ENCODE results near the gene HOXD12. TPM values are rescaled to one million over a fixed set of nuclear protein-coding genes. Genes with fewer than 3 reads are reported as not detected.
A peak's percentile ranks its signal among the peaks of the same experiment; 100 is the strongest.

The HOXD12 gene
- polyA plus RNA-seq, 1 donor from 2014 or later = not detected

GRCh38 chr2:176131848-176132158, 32.2 kb downstream of the HOXD12 start:
- no peaks in the 10 kb centered on the region for H3K36me3 ChIP-seq (ENCODE audit: insufficient read depth, low read length)
- no peak overlapping the region for H3K27ac ChIP-seq (ENCODE audit: low read length)
- no peak overlapping the region for H2AFZ ChIP-seq (ENCODE audit: low read depth, low read length)
- no peaks in the 10 kb centered on the region for H3F3A ChIP-seq (ENCODE audit: insufficient read depth, low read length, poor library complexity, severe bottlenecking)
- TF ChIP-seq RAD21 (conservative IDR thresholded peaks at IDR 0.05) (no peak), POLR2AphosphoS5 (IDR thresholded peaks at IDR 0.05) (no peak), TAF1 (IDR thresholded peaks at IDR 0.05; ENCODE audit: low read depth) (no peak), EZH2 (IDR thresholded peaks at IDR 0.05; ENCODE audit: borderline replicate concordance, insufficient read depth, low read length, poor library complexity, severe bottlenecking) (no peak), EP300 (conservative IDR thresholded peaks at IDR 0.05; ENCODE audit: poor library complexity, severe bottlenecking) (no peak), MXI1 (conservative IDR thresholded peaks at IDR 0.05; ENCODE audit: poor library complexity, severe bottlenecking) (no peak), SMC3 (conservative IDR thresholded peaks at IDR 0.05; ENCODE audit: poor library complexity) (no peak)
- TF ChIP-seq, protein P1, sequence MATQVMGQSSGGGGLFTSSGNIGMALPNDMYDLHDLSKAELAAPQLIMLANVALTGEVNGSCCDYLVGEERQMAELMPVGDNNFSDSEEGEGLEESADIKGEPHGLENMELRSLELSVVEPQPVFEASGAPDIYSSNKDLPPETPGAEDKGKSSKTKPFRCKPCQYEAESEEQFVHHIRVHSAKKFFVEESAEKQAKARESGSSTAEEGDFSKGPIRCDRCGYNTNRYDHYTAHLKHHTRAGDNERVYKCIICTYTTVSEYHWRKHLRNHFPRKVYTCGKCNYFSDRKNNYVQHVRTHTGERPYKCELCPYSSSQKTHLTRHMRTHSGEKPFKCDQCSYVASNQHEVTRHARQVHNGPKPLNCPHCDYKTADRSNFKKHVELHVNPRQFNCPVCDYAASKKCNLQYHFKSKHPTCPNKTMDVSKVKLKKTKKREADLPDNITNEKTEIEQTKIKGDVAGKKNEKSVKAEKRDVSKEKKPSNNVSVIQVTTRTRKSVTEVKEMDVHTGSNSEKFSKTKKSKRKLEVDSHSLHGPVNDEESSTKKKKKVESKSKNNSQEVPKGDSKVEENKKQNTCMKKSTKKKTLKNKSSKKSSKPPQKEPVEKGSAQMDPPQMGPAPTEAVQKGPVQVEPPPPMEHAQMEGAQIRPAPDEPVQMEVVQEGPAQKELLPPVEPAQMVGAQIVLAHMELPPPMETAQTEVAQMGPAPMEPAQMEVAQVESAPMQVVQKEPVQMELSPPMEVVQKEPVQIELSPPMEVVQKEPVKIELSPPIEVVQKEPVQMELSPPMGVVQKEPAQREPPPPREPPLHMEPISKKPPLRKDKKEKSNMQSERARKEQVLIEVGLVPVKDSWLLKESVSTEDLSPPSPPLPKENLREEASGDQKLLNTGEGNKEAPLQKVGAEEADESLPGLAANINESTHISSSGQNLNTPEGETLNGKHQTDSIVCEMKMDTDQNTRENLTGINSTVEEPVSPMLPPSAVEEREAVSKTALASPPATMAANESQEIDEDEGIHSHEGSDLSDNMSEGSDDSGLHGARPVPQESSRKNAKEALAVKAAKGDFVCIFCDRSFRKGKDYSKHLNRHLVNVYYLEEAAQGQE (IDR thresholded peaks at IDR 0.05; ENCODE audit: borderline replicate concordance) = no peak
- H3K27me3 ChIP-seq (ENCODE audit: insufficient read depth, low read depth, low read length) = peaks cover 97% of the 10 kb centered on the region
- H3K4me2 ChIP-seq (ENCODE audit: low read length) = no peak overlapping the region
- no peaks in the 10 kb centered on the region for H3K9me2 ChIP-seq (ENCODE audit: insufficient read depth, low read length)
- no peak overlapping the region for H3K4me3 ChIP-seq (ENCODE audit: low read length)
- H3K9me3 ChIP-seq (ENCODE audit: low read length) = no peaks in the 10 kb centered on the region
- no peak overlapping the region for H3K9ac ChIP-seq (ENCODE audit: low read length)
- no peaks in the 10 kb centered on the region for H4K20me1 ChIP-seq (ENCODE audit: insufficient read depth)
- no peaks in the 10 kb centered on the region for H3K79me2 ChIP-seq (replicated peaks; ENCODE audit: insufficient read depth, low read length)

DNA sequence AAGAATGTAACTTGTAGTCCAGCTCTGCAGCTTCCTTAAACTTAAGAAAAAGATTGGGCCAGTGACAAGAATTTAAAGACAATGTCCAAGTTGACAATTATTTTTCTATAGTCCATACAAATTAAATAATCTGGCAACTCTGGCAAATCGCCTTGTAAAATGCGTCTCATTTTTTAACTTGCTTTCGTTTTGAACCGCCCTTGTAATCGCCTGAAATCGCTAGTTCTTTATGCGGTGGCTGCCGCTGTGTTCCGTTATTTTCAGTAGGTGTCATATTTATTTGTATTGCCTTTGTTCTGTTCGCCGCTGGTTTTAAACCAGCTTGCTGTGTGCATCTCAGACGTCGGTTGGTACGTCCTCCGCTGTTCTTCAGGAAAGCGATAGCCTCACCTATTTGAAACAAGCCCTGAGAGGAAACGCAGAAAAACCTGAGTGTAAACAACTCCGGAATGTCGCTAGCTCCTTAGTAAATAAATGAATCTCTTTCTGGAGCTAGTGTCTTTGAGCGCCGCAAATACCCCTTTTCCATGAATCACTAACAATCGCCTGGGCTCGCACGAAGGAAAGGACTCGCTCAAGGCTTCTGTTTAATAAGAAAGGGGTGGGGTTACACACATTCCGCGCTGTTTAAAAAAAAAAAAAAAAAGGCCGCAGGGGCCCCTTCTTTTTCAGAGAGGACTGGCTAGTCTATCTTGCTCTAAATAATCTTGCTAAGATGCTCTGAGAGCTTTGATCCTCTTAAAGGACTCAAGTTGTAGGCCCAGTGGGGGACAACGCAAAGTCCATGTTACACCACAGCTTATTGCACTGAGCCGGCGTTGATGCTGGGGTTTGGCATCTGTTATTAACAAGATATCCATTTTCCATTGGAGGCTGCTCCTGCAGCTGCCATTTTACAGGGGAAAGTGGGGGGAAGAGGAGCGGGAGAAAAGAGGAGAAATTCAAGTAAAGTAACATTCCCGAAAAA, 32.9 kb downstream of the HOXD12 start:
- Histone ChIP-seq H3K79me2 (replicated peaks; ENCODE audit: insufficient read depth, low read length) (no peaks in the 10 kb centered on the region), H3K9me2 (ENCODE audit: insufficient read depth, low read length) (no peaks in the 10 kb centered on the region), H4K20me1 (ENCODE audit: insufficient read depth) (no peaks in the 10 kb centered on the region), H3K27me3 (ENCODE audit: insufficient read depth, low read depth, low read length) (peaks cover 97% of the 10 kb centered on the region), H3K27ac (ENCODE audit: low read length) (no peak overlapping the region), H3K9ac (ENCODE audit: low read length) (no peak overlapping the region), H2AFZ (ENCODE audit: low read depth, low read length) (no peak overlapping the region), H3K9me3 (ENCODE audit: low read length) (no peaks in the 10 kb centered on the region), H3K4me2 (ENCODE audit: low read length) (no peak overlapping the region), H3K4me3 (ENCODE audit: low read length) (no peak overlapping the region), H3F3A (ENCODE audit: insufficient read depth, low read length, poor library complexity, severe bottlenecking) (no peaks in the 10 kb centered on the region), H3K36me3 (ENCODE audit: insufficient read depth, low read length) (no peaks in the 10 kb centered on the region)
- peak; percentile 60 for TF ChIP-seq POLR2AphosphoS5 (IDR thresholded peaks at IDR 0.05)
- TF ChIP-seq, protein P2, sequence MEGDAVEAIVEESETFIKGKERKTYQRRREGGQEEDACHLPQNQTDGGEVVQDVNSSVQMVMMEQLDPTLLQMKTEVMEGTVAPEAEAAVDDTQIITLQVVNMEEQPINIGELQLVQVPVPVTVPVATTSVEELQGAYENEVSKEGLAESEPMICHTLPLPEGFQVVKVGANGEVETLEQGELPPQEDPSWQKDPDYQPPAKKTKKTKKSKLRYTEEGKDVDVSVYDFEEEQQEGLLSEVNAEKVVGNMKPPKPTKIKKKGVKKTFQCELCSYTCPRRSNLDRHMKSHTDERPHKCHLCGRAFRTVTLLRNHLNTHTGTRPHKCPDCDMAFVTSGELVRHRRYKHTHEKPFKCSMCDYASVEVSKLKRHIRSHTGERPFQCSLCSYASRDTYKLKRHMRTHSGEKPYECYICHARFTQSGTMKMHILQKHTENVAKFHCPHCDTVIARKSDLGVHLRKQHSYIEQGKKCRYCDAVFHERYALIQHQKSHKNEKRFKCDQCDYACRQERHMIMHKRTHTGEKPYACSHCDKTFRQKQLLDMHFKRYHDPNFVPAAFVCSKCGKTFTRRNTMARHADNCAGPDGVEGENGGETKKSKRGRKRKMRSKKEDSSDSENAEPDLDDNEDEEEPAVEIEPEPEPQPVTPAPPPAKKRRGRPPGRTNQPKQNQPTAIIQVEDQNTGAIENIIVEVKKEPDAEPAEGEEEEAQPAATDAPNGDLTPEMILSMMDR (IDR thresholded peaks at IDR 0.05; ENCODE audit: poor library complexity, severe bottlenecking) = no peak
- TF ChIP-seq MXI1 (conservative IDR thresholded peaks at IDR 0.05; ENCODE audit: poor library complexity, severe bottlenecking) = no peak
- no peak for TF ChIP-seq EZH2 (IDR thresholded peaks at IDR 0.05; ENCODE audit: borderline replicate concordance, insufficient read depth, low read length, poor library complexity, severe bottlenecking)
- TF ChIP-seq TAF1 (IDR thresholded peaks at IDR 0.05; ENCODE audit: low read depth) = no peak

Data from neural cell (in vitro differentiated cells).